MCF 10A (cell line): ENCODE data around the gene NKIRAS2. TPM values are rescaled to one million over a fixed set of nuclear protein-coding genes. Genes with fewer than 3 reads are reported as not detected.

Experiments used
- BruUV-seq: library from RNA; stranded (reverse); fragments of 400-500 nt; replicated peaks from 2 replicates; lab custom pipeline; 2021; lab: Mats Ljungman, UMichigan
- CTCF ChIA-PET: fragments of 300-600 bp; sonication (Branson Sonifier 250); formaldehyde crosslinking; extraction: SDS; loops from one replicate; lab custom pipeline; 2021; ENCODE audit warnings: antibody characterized with exemption, inconsistent platforms; lab: Yijun Ruan, JAX
- POLR2A ChIA-PET: fragments of 300-600, 350-650 bp; sonication (Branson Sonifier 250); formaldehyde crosslinking; extraction: SDS; loops from one replicate; lab custom pipeline; 2020; ENCODE audit warnings: antibody characterized with exemption, inconsistent platforms; lab: Yijun Ruan, JAX
- DNase-seq: peaks from one replicate; pipeline ENCODE4 v3.0.0-alpha.2; 2018; ENCODE audit not compliant: unreplicated experiment
- H3K27ac Mint-ChIP-seq: one replicate; pipeline ENCODE4 v1.8.0; 2022; ENCODE audit warnings: mild to moderate bottlenecking, low read depth, mixed read lengths; ENCODE audit not compliant: unreplicated experiment
- H3K27me3 Mint-ChIP-seq: one replicate; pipeline ENCODE4 v1.8.0; 2022; ENCODE audit warnings: mixed read lengths; ENCODE audit not compliant: insufficient read depth, unreplicated experiment
- H3K36me3 Mint-ChIP-seq: one replicate; pipeline ENCODE4 v1.8.0; 2022; ENCODE audit warnings: mild to moderate bottlenecking, moderate library complexity, mixed read lengths; ENCODE audit not compliant: insufficient read depth, unreplicated experiment
- H3K4me1 Mint-ChIP-seq: one replicate; pipeline ENCODE4 v1.8.0; 2022; ENCODE audit warnings: mixed read lengths; ENCODE audit not compliant: insufficient read depth, unreplicated experiment
- H3K4me3 Mint-ChIP-seq: one replicate; pipeline ENCODE4 v1.8.0; 2022; ENCODE audit warnings: mild to moderate bottlenecking, moderate library complexity, mixed read lengths; ENCODE audit not compliant: unreplicated experiment
- H3K9me3 Mint-ChIP-seq: one replicate; pipeline ENCODE4 v1.8.0; 2022; ENCODE audit warnings: mixed read lengths; ENCODE audit not compliant: unreplicated experiment
- CTCF ChIP-seq: fragments of 200-600 bp; IDR thresholded peaks from one replicate; pipeline ENCODE4 v1.8.0; 2022; ENCODE audit warnings: antibody characterized with exemption, mild to moderate bottlenecking; ENCODE audit not compliant: unreplicated experiment
- intact Hi-C: fragments of 100-400 bp; cut with micrococcal nuclease; formaldehyde crosslinking; loops from 2 replicates; pipeline ENCODE4 v1.14.1; 2022
- total RNA-seq: library from RNA; stranded (reverse); gene quantifications from 2 replicates; pipeline ENCODE4 v1.2.3, GENCODE V29; 2022

NKIRAS2 gene
- total RNA-seq, 1 experiment from 2014 or later, result 34.1 TPM

GRCh38 chr17:42025191-42025579, 5.3 kb downstream of the NKIRAS2 start:
- TF ChIP-seq CTCF, result no peak
- POLR2A ChIA-PET, result interaction anchor here (0.6 to 3.7 kb wide), 6 partner anchors 8 to 1030 kb away, joined by 3 to 10 read pairs (median 5); partner anchors contain the start of genes DNAJC7 and KAT2A
- Mint-ChIP-seq H3K27me3 (no peaks in the 10 kb centered on the region), H3K9me3 (no peaks in the 10 kb centered on the region), H3K4me3 (no peak overlapping the region), H3K27ac (peak overlapping the region; percentile 58), H3K4me1 (peaks cover 13% of the 10 kb centered on the region), H3K36me3 (peaks cover 43% of the 10 kb centered on the region)
- no peak for DNase-seq
- CTCF ChIA-PET, result interaction anchor here (0.6 to 7.0 kb wide), 30 partner anchors 9 to 484 kb away, joined by 3 to 40 read pairs (median 3); partner anchors contain the start of genes DHX58 and KAT2A
- no TSS peak for BruUV-seq
- intact Hi-C loops, result loop anchor here (1.0 kb wide), 3 partner anchors 62 to 91 kb away; no protein-coding TSS in a partner anchor

GRCh38 chr17:42025936-42026335, 6.0 kb downstream of the NKIRAS2 start:
- H3K27me3 Mint-ChIP-seq, result no peaks in the 10 kb centered on the region
- peaks cover 13% of the 10 kb centered on the region for H3K4me1 Mint-ChIP-seq
- no peak for DNase-seq
- H3K9me3 Mint-ChIP-seq, result no peaks in the 10 kb centered on the region
- intact Hi-C loops, result loop anchor here (1.0 kb wide), 3 partner anchors 63 to 90 kb away; no protein-coding TSS in a partner anchor
- TF ChIP-seq CTCF, result no peak
- no peak overlapping the region for H3K27ac Mint-ChIP-seq
- H3K4me3 Mint-ChIP-seq, result no peak overlapping the region
- ChIA-PET POLR2A (interaction anchor here (0.9 to 3.7 kb wide), 4 partner anchors 9 to 1031 kb away, joined by 3 to 10 read pairs (median 6); partner anchors contain the start of genes DNAJC7 and KAT2A), CTCF (interaction anchor here (0.6 to 7.0 kb wide), 14 partner anchors 10 to 650 kb away, joined by 3 to 40 read pairs (median 4); partner anchors contain the start of gene DHX58)
- H3K36me3 Mint-ChIP-seq, result peaks cover 43% of the 10 kb centered on the region
- no TSS peak for BruUV-seq

GRCh38 chr17:42026857-42027589, 7.1 kb downstream of the NKIRAS2 start:
- TF ChIP-seq CTCF, result no peak
- Mint-ChIP-seq H3K4me1 (peaks cover 6% of the 10 kb centered on the region), H3K4me3 (no peak overlapping the region), H3K9me3 (no peaks in the 10 kb centered on the region), H3K27ac (no peak overlapping the region), H3K27me3 (no peaks in the 10 kb centered on the region), H3K36me3 (peaks cover 33% of the 10 kb centered on the region)
- CTCF ChIA-PET, result interaction anchor here (0.5 to 7.0 kb wide), 8 partner anchors 13 to 95 kb away, joined by 4 to 40 read pairs (median 11); partner anchors contain the start of gene DHX58
- intact Hi-C loops, result no loop called here
- DNase-seq, result no peak
- BruUV-seq, result no TSS peak
- POLR2A ChIA-PET, result interaction anchor here (1.0 to 3.7 kb wide), 2 partner anchors 10 to 85 kb away, joined by 3 to 10 read pairs; partner anchors contain the start of gene DNAJC7

GRCh38 chr17:42027590-42027889, 7.7 kb downstream of the NKIRAS2 start:
- ChIA-PET CTCF (interaction anchor here (1.1 to 7.0 kb wide), 2 partner anchors 38 to 89 kb away, joined by 4 to 40 read pairs; no protein-coding TSS in a partner anchor), POLR2A (interaction anchor here (3.7 kb wide), 1 partner anchor 11 kb away, joined by 10 read pairs; the partner anchor contains the start of gene DNAJC7)
- intact Hi-C loops, result no loop called here
- TF ChIP-seq CTCF, result no peak
- Mint-ChIP-seq H3K27me3 (no peaks in the 10 kb centered on the region), H3K4me1 (peaks cover 6% of the 10 kb centered on the region), H3K27ac (no peak overlapping the region), H3K4me3 (no peak overlapping the region), H3K36me3 (peaks cover 29% of the 10 kb centered on the region), H3K9me3 (no peaks in the 10 kb centered on the region)
- no peak for DNase-seq
- no TSS peak for BruUV-seq
